Subcutaneous adipose tissue (tissue), 4 donors: ENCODE data around the gene RPS6KB1. TPM values are rescaled to one million over a fixed set of nuclear protein-coding genes. Genes with fewer than 3 reads are reported as not detected.

Source experiments
- total RNA-seq, 4 donors: library from RNA; depleted of rRNA; stranded (reverse); fragments of >200 nt; gene quantifications; one replicate each; pipeline ENCODE4 v1.1.0, GENCODE V29; 2016
- TF ChIP-seq, protein P1 (sequence below): fragments of 450-650 bp; IDR thresholded peaks from one replicate; pipeline ENCODE4 v1.5.1; 2016; ENCODE audit warnings: low read depth, mild to moderate bottlenecking, control low read depth, antibody characterized with exemption, moderate library complexity

The RPS6KB1 gene
- total RNA-seq, result 10 to 100 TPM; 26.5 to 45.5 (median 35.0) TPM

DNA sequence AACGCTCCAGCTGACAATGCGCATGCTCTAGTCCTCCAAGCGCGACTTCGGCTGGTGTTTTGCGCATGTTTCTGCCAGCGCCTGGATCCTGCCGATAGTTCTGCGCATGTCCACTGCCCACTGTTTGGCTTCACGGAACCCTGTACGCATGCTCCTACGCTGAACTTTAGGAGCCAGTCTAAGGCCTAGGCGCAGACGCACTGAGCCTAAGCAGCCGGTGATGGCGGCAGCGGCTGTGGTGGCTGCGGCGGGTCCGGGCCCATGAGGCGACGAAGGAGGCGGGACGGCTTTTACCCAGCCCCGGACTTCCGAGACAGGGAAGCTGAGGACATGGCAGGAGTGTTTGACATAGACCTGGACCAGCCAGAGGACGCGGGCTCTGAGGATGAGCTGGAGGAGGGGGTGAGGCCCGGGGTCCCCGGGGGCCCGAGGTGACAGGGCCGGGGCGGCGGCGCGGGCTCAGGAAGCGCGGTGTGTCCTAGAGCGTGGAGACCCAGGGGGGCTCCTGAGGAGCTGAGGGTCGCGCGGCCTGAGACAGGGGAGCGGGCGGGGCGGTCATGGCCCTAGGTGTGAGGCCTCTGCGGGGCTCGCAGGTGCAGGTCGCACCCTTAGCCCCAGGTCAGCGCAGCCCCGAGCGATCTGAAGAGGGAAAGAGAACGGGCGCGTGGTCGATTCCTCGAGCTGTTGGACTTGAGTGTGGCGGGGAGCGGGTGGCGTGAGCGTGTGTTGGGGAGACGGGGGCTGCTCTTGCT lies at the start of gene RPS6KB1, which contains the start of gene TUBD1:
Gene RPS6KB1 (plus strand): TSS at position 198 of the 752 bp plus-strand sequence. CDS start 64 bp downstream, at position 262.
Gene TUBD1 (minus strand): TSS at position 20 of the 752 bp plus-strand sequence. CDS start 1,941 bp downstream, outside the sequence.
- TF ChIP-seq, protein P1, sequence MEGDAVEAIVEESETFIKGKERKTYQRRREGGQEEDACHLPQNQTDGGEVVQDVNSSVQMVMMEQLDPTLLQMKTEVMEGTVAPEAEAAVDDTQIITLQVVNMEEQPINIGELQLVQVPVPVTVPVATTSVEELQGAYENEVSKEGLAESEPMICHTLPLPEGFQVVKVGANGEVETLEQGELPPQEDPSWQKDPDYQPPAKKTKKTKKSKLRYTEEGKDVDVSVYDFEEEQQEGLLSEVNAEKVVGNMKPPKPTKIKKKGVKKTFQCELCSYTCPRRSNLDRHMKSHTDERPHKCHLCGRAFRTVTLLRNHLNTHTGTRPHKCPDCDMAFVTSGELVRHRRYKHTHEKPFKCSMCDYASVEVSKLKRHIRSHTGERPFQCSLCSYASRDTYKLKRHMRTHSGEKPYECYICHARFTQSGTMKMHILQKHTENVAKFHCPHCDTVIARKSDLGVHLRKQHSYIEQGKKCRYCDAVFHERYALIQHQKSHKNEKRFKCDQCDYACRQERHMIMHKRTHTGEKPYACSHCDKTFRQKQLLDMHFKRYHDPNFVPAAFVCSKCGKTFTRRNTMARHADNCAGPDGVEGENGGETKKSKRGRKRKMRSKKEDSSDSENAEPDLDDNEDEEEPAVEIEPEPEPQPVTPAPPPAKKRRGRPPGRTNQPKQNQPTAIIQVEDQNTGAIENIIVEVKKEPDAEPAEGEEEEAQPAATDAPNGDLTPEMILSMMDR, result no peak

DNA sequence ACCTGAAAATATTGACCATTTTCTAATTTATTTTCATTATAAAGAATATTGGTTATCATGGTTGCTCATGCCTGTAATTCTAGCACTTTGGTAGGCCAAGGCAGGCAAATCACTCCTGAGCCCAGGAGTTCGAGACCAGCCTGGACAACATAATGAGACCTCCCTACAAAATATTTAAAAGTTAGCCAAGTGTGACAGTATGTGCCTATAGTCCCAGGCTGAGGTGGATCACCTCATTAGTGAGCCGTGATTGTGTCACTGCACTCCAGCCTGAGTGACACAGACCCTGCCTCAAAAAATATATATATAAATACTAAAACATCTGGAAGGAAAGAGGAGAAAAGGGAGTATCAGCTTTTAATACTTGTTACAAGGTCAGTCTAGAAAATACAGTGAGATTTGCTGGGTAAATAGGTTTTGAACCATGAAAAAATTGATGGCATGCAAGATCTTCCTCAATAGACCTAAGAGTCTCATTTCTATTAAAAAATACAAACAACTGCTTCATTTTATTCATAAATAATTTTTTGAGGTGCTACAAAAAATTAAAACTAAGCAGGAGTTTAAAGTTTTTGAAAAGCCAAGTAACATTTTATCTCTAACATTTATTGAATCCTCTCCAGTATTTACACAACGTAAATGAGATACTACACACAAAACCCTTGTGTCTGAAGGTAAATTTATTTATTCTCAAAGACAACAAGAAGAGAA lies 47.9 kb upstream of the RPS6KB1 start:
- TF ChIP-seq, protein P1, result no peak

DNA sequence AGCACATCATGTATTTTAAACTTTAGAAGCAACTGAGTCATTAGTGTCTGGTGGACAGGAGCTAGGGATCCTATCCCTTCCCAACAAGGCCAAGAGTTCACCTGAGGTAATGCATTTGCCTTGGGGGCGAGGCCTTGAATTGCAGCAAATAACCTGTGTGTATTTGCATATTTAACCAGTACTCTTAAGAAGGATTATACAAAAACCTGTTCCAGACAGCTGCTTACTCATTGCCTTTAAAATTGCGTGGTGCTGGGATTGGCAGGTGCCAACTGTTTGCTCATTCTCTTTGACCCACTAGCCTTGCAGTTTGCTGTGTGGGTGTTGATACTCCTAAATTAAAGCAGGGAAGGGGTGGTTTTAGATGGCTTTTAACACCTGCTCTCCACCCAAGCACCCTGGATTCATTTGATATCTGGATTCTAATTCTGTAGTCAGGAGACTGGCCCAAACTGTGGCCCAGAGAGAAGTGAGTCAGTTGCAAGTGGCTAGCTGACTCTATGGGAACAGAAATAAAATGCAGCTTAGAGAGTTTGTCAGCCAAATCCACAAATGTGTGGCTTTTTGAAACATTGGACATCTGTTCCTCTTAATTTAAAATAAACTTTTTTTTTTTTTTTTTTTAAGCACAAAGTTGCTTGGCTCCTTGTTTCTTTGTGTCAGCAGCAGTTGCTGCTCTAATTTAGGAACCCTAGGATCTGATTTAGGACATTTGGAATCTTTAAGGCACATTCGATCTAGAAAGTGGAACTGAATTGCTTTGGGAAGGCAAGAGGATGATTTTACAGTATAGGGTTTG lies 47.1 kb upstream of the RPS6KB1 start:
- TF ChIP-seq, protein P1, result peak; percentile 28

DNA sequence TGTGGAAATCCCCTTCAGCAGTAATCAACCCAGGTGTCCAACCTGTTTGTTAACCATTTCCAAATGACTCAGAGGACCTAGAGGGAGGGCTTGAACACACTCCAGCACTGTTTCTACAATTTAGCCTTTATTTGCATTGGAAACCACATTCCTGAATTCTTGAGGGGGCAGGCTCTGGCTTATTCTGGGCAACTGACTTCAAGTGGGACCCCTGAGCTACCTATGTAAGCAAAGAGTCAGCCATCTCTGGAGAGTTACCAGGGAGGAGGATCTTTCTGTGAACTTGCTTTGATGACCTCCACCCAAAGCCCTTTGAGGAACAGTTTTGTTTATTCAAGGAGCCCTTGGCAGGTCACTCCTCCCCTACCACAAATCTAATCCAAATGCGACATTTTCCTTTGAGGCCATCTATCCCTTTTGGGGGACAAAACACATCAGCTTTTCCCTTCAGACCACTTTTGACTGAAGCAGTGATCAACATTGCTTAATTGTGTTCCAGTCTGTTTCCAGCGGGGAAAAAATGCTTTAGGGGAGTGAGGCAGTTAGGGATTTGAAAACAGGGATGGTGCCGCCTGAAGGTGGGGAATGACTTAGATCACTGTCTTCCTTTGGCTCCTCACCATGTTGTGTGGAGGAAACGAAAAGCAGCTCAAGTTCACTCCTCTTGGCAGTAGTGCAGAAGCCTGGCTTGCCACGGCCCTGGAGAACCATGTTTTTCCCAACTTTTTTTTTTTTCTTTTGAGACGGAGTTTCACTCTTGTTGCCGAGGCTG lies 46.3 kb upstream of the RPS6KB1 start:
- TF ChIP-seq, protein P1, result peak; percentile 22

DNA sequence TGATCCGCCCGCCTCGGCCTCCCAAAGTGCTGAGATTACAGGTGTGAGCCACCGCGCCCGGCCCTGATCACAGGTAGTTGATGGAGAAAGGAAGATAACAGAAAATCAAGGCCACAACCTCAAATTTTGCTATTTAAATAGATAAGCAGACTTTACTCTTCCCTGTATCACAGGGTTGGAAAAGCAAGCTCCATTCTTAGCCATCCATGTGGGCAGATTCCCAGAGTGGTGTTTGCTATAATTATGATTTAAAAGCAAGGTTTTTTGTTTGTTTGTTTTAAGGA lies 44.6 kb upstream of the RPS6KB1 start:
- TF ChIP-seq, protein P1, result no peak

DNA sequence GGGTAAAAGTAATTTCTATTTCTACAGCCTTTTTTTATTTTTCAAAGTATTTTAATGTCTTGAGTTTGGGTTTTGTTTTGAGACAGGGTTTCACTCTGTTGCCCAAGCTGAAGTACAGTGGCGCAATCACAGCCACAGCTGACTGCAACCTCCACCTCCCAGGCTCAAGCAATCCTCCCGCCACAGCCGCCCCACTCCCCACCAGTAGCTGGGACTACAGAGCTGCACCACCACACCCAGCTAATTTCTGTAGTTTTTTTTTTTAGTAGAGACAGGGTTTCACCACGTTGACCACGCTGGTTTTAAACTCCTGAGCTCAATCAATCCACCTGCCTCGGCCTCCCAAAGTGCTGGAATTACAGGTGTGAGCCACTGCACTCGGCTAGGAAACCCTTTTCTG lies 44.1 kb upstream of the RPS6KB1 start:
- TF ChIP-seq, protein P1, result no peak
